Astrocyte of the spinal cord (primary cell): ENCODE data around the gene VAPB.

Experiments
- DNase-seq: peaks from one replicate; pipeline ENCODE4 v3.0.0; 2011; ENCODE audit warnings: low read depth, low spot score
- H3K4me3 ChIP-seq: 2 replicates; pipeline ENCODE4 v1.5.1; 2011; ENCODE audit warnings: low read depth, mild to moderate bottlenecking, low read length, moderate library complexity
- CTCF ChIP-seq: IDR thresholded peaks from 2 replicates; pipeline ENCODE4 v1.5.1; 2012; ENCODE audit warnings: low read depth, mild to moderate bottlenecking, low read length, inconsistent platforms
- in situ Hi-C: cut with HindIII; loops from 2 replicates; pipeline ENCODE4 v1.10.0; 2017; ENCODE audit warnings: low sequenced_read_pairs

The VAPB gene

GRCh38 chr20:58479726-58480440 is 90.9 kb downstream of the VAPB start:
- no peak for TF ChIP-seq CTCF
- in situ Hi-C loops, result no loop called here
- no peak overlapping the region for H3K4me3 ChIP-seq
- no peak for DNase-seq

GRCh38 chr20:58480551-58481336 is 91.7 kb downstream of the VAPB start:
- DNase-seq, result no peak
- no peak for TF ChIP-seq CTCF
- in situ Hi-C loops, result no loop called here
- H3K4me3 ChIP-seq, result no peak overlapping the region

- in situ Hi-C loops, result no loop called here
- H3K4me3 ChIP-seq, result no peak overlapping the region
- peak; percentile 28 for DNase-seq
- peak; percentile 66 for TF ChIP-seq CTCF
Measured at GRCh38 chr20:58481481-58482021, 92.5 kb downstream of the VAPB start.

GRCh38 chr20:58482416-58482815 is 93.4 kb downstream of the VAPB start:
- no peak for TF ChIP-seq CTCF

GRCh38 chr20:58483051-58483450 is 94.0 kb downstream of the VAPB start:
- no peak for DNase-seq
- in situ Hi-C loops, result no loop called here
- H3K4me3 ChIP-seq, result no peak overlapping the region
- TF ChIP-seq CTCF, result no peak

More at GRCh38 chr20:58482416-58482815, 93.4 kb downstream of the VAPB start:
- peak; percentile 61 for DNase-seq
- H3K4me3 ChIP-seq, result no peak overlapping the region
- in situ Hi-C loops, result no loop called here

GRCh38 chr20:58483470-58483869 is 94.4 kb downstream of the VAPB start:
- no peak overlapping the region for H3K4me3 ChIP-seq
- in situ Hi-C loops, result no loop called here
- DNase-seq, result no peak
- TF ChIP-seq CTCF, result no peak
